Prostate gland (tissue), 2 donors: ENCODE data around the gene NFASC. TPM values are rescaled to one million over a fixed set of nuclear protein-coding genes. Genes with fewer than 3 reads are reported as not detected.

Experiments
- DNase-seq: peaks from one replicate; pipeline ENCODE4 v3.0.0-alpha.2; 2019; ENCODE audit warnings: low spot score
- H3K27ac ChIP-seq, 2 donors: fragments of 200-600 bp; sonication (generic); 2 replicates each; pipeline ENCODE4 v1.5.1; 2017 to 2019
- H3K27me3 ChIP-seq: fragments of 200-600 bp; sonication (generic); replicated peaks from 2 replicates; pipeline ENCODE4 v1.5.1; 2019; ENCODE audit not compliant: insufficient read depth
- H3K36me3 ChIP-seq, 2 donors: fragments of 200-600 bp; sonication (generic); 1 replicate in 1 of 2; 2 replicates in 1 of 2; pipeline versions ENCODE4 v1.5.1 to v1.8.1; 2017 to 2019
- H3K4me1 ChIP-seq: fragments of 200-600 bp; sonication (generic); replicated peaks from 2 replicates; pipeline ENCODE4 v1.5.1; 2019
- H3K4me3 ChIP-seq, 2 donors: fragments of 200-600 bp; sonication (generic); 2 replicates each; pipeline ENCODE4 v1.5.1; 2017 to 2019
- H3K9me3 ChIP-seq: fragments of 200-600 bp; sonication (generic); 2 replicates; pipeline ENCODE4 v1.5.1; 2017
- POLR2A ChIP-seq: fragments of 450-650 bp; IDR thresholded peaks from one replicate; pipeline ENCODE4 v1.6.1; 2016; ENCODE audit warnings: antibody characterized with exemption, mild to moderate bottlenecking
- POLR2AphosphoS5 ChIP-seq: sonication (generic); formaldehyde crosslinking; IDR thresholded peaks from one replicate; pipeline ENCODE4 v1.6.1; 2017; ENCODE audit warnings: antibody characterized with exemption
- WGBS: methylation state at CpG from one replicate; pipeline ENCODE4 v1.1.5; 2018; 5-methylcytosine and 5-hydroxymethylcytosine counted together
- intact Hi-C: fragments of 100-400 bp; cut with DNase I; formaldehyde crosslinking; loops from one replicate; pipeline ENCODE4 v1.14.2; 2022
- total RNA-seq, 2 donors: library from RNA; depleted of rRNA; stranded (reverse); fragments of >200 nt; gene quantifications; one replicate each; pipeline ENCODE4 v1.1.0, GENCODE V29; 2016
- TF ChIP-seq, protein P1 (sequence below), 4 experiments: fragments of 200-600 bp in 2 of 4; fragments of 450-650 bp in 2 of 4; sonication (generic) in 2 of 4; IDR thresholded peaks; 1 replicate in 3 of 4; 2 replicates in 1 of 4; pipeline ENCODE4 v1.5.1; 2016 to 2019; ENCODE audit warnings: antibody characterized with exemption in 4 of 4, mild to moderate bottlenecking in 2 of 4, moderate library complexity in 2 of 4

NFASC gene
- total RNA-seq, 2 donors from 2014 or later: 3.7 to 13.2 TPM

DNA sequence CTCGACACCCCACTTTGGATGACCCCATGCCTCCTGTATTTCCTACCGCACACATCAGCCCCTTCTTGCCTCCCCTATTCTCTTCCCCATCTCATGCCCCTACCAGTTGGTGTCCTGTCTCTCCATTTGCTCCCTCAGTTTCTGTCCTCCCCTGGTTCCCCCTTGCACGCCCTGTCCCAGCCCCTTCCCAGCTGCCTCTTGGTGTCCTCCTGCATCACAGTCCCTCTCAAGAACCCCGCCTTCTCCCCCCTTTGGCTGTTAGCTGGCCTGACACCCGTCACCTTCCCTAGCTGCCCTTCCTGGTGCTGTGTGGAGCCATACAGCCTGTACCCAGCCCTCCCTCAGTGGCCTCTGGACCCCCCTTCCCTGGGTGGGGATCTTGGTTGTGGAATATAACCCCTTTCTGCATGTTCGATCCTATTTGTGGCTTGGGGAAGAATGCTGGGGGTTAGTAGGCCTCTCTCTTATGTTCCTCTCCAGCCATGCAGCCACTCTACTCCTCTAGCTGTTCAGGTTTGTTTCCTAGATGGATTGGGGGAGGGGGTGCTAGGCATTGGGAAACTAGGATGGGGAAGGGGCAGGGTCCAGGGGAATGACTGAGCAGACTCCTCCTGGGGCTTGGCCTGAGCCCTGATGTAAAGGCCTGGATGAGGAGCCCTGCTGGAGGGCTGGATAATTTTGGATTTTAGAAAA, 41.4 kb upstream of the NFASC start:
- DNase-seq: no peak
- Histone ChIP-seq H3K27ac (peak overlapping the region; percentile 15 to 45), H3K27me3 (no peaks in the 10 kb centered on the region), H3K9me3 (no peaks in the 10 kb centered on the region), H3K4me1 (no peaks in the 10 kb centered on the region), H3K4me3 (peak overlapping the region; percentile 32 to 36), H3K36me3 (no peaks in the 10 kb centered on the region)
- TF ChIP-seq POLR2A: no peak
- TF ChIP-seq POLR2AphosphoS5: no peak
- TF ChIP-seq, protein P1, sequence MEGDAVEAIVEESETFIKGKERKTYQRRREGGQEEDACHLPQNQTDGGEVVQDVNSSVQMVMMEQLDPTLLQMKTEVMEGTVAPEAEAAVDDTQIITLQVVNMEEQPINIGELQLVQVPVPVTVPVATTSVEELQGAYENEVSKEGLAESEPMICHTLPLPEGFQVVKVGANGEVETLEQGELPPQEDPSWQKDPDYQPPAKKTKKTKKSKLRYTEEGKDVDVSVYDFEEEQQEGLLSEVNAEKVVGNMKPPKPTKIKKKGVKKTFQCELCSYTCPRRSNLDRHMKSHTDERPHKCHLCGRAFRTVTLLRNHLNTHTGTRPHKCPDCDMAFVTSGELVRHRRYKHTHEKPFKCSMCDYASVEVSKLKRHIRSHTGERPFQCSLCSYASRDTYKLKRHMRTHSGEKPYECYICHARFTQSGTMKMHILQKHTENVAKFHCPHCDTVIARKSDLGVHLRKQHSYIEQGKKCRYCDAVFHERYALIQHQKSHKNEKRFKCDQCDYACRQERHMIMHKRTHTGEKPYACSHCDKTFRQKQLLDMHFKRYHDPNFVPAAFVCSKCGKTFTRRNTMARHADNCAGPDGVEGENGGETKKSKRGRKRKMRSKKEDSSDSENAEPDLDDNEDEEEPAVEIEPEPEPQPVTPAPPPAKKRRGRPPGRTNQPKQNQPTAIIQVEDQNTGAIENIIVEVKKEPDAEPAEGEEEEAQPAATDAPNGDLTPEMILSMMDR (IDR thresholded peaks at IDR 0.05): no peak
- 45% methylated on average over 6 of the region's 6 CpGs for WGBS
- intact Hi-C loops: loop anchor here (5.0 kb wide), 1 partner anchor 53 kb away; no protein-coding TSS in a partner anchor

DNA sequence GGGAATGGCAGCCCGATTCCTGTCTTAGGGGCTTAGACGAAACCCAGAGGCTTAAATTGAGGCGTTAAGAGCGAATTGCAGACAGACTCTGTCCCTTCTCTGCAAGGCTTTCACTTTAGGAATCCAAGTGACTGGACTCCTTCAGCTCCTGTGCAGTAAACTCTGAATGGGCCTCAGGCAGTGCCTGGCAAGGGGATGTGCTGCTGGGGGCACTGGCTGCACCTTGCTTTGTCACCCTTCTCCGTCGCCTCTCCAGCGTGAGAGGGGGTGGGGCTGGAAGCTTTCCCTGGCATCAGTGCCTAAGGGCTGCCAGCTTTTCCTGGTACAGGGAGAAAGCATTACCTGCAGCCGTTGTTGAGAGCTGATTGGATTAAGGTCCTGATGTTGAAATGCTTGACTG, 39.9 kb upstream of the NFASC start:
- TF ChIP-seq POLR2A: no peak
- no peak for TF ChIP-seq POLR2AphosphoS5
- TF ChIP-seq, protein P1 (IDR thresholded peaks at IDR 0.05): no peak
- no peak for DNase-seq
- no peaks in the 10 kb centered on the region for H3K36me3 ChIP-seq
- no peaks in the 10 kb centered on the region for H3K9me3 ChIP-seq
- 33% methylated on average over 8 of the region's 8 CpGs for WGBS
- H3K4me3 ChIP-seq: no peak overlapping the region
- intact Hi-C loops: loop anchor here (5.0 kb wide), 1 partner anchor 42 kb away; the partner anchor contains the start of gene NFASC
- H3K27me3 ChIP-seq: no peaks in the 10 kb centered on the region
- no peak overlapping the region for H3K27ac ChIP-seq
- no peaks in the 10 kb centered on the region for H3K4me1 ChIP-seq

DNA sequence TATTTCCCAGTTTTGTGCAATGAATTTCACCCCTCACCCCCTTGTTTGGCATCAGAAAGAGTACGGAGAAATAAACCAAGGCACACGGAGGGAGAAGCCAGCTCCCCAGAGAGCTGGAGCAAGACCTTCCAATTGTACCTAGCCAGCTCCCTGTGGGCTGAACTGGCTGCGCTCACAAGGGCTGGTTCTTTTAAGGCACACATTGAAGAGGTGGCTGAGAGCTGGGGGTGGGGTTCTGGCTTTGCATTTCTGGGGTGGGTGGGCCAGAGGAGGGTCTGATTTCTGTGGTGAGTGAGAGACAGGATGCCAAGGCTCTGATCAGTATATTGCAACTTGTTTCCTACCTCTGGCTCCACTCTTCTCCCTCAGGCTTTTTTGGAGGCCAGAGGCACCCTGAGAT, 39.5 kb upstream of the NFASC start:
- intact Hi-C loops: loop anchor here (5.0 kb wide), 1 partner anchor 41 kb away; the partner anchor contains the start of gene NFASC
- no peak for DNase-seq
- WGBS: 38% methylated on average over 3 of the region's 3 CpGs
- Histone ChIP-seq H3K36me3 (no peaks in the 10 kb centered on the region), H3K4me3 (no peak overlapping the region), H3K27ac (no peak overlapping the region), H3K9me3 (no peaks in the 10 kb centered on the region), H3K27me3 (no peaks in the 10 kb centered on the region), H3K4me1 (no peaks in the 10 kb centered on the region)
- TF ChIP-seq, protein P1 (IDR thresholded peaks at IDR 0.05): no peak
- no peak for TF ChIP-seq POLR2AphosphoS5
- no peak for TF ChIP-seq POLR2A

DNA sequence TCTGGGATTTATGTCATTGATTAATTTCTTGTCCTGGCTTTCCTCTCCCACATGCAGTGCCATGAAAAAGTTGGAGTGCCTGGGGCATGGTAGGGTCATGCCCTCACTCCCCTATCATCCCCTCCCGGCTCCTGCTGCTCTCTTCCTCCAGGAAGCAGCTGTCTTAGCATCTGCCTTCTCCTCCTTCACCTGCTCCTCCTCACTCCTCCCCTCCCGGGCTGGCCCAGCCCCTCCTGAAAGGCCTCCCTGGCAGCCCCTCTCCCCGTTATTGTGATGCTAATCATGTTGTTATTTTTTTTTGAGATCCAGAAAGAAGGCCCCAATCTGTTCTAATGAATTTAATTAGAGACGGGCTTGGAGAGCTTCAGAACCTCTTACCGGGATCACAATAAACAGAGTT, 36.3 kb upstream of the NFASC start:
- 32% methylated on average over 5 of the region's 5 CpGs for WGBS
- Histone ChIP-seq H3K27ac (no peak overlapping the region), H3K36me3 (no peaks in the 10 kb centered on the region), H3K4me1 (no peaks in the 10 kb centered on the region), H3K9me3 (no peaks in the 10 kb centered on the region), H3K27me3 (no peaks in the 10 kb centered on the region), H3K4me3 (no peak overlapping the region)
- no peak for DNase-seq
- intact Hi-C loops: loop anchor here (5.0 kb wide), 1 partner anchor 38 kb away; the partner anchor contains the start of gene NFASC
- TF ChIP-seq POLR2AphosphoS5 (no peak), POLR2A (no peak)
- TF ChIP-seq, protein P1 (IDR thresholded peaks at IDR 0.05): no peak

GRCh38 chr1:204834752-204835151, 35.9 kb upstream of the NFASC start:
- Histone ChIP-seq H3K4me3 (no peak overlapping the region), H3K27ac (no peak overlapping the region), H3K36me3 (no peaks in the 10 kb centered on the region), H3K9me3 (no peaks in the 10 kb centered on the region), H3K27me3 (no peaks in the 10 kb centered on the region), H3K4me1 (no peaks in the 10 kb centered on the region)
- no peak for DNase-seq
- intact Hi-C loops: loop anchor here (5.0 kb wide), 1 partner anchor 38 kb away; the partner anchor contains the start of gene NFASC
- WGBS: 50% methylated on average over 4 of the region's 4 CpGs
- TF ChIP-seq POLR2AphosphoS5 (no peak), POLR2A (no peak)
- TF ChIP-seq, protein P1 (IDR thresholded peaks at IDR 0.05): no peak
